ENCODE measurements around the gene SATL1. TPM values are rescaled to one million over a fixed set of nuclear protein-coding genes. Genes with fewer than 3 reads are reported as not detected.
A peak's percentile ranks its signal among the peaks of the same experiment; 100 is the strongest.
"Not testable (repeated sequence)": the region's sequence is repeated elsewhere in the genome, so short reads cannot be mapped to it uniquely, and the experiment has no call there.

The SATL1 gene
- polyA plus RNA-seq (ENCODE audit: insufficient read length): 0.57 TPM
- long read RNA-seq, donor 1: 0 reads
- long read RNA-seq, donor 2, partial matches to known transcripts: 46 of 46 reads
- long read RNA-seq, donor 2, other reads (novel, unspliced or antisense): 0 of 46 reads
- long read RNA-seq, donor 3: 0 reads
- long read RNA-seq, donor 4: 0 reads
- long read RNA-seq, donor 5: 0 reads
- long read RNA-seq, donor 6: 0 reads
- long read RNA-seq, donor 7: 0 reads
- long read RNA-seq, donor 8: 0 reads

GRCh38 chrX:85243761-85244449 is at the start of gene SATL1, which contains the start of gene ZNF711:
SATL1 (minus strand) TSS chrX:85243779; CDS start chrX:85108968, 134,811 bp downstream.
ZNF711 (plus strand) TSS chrX:85243991; CDS start chrX:85247573, 3,582 bp downstream.
- DNase-seq: peak; percentile 83

GRCh38 chrX:85288992-85289723 is 45.6 kb upstream of the SATL1 start:
- DNase-seq: no peak

GRCh38 chrX:85285286-85285685 is 41.7 kb upstream of the SATL1 start:
- not testable (repeated sequence) for DNase-seq

GRCh38 chrX:85244450-85245211 is 1.1 kb upstream of the SATL1 start:
- peak; percentile 38 for DNase-seq

- DNase-seq: peak; percentile 13
Measured at GRCh38 chrX:85243155-85243554, 424 bp downstream of the SATL1 start.

GRCh38 chrX:85223359-85223758 is 20.2 kb downstream of the SATL1 start:
- DNase-seq: no peak

- DNase-seq: no peak
Measured at GRCh38 chrX:85221361-85221760, 22.2 kb downstream of the SATL1 start.

GRCh38 chrX:85215946-85216345 is 27.6 kb downstream of the SATL1 start:
- DNase-seq: peak; percentile 27

GRCh38 chrX:85213792-85214530 is 29.6 kb downstream of the SATL1 start:
- no peak for DNase-seq

- DNase-seq: no peak
Measured at GRCh38 chrX:85203461-85203970, 40.1 kb downstream of the SATL1 start.

- DNase-seq: no peak
Measured at GRCh38 chrX:85196319-85196718, 47.3 kb downstream of the SATL1 start.

GRCh38 chrX:85159644-85160043 is 83.9 kb downstream of the SATL1 start:
- DNase-seq: no peak

GRCh38 chrX:85140964-85141363 is 102.6 kb downstream of the SATL1 start:
- no peak for DNase-seq

GRCh38 chrX:85139422-85139821 is 104.2 kb downstream of the SATL1 start:
- DNase-seq: no peak

GRCh38 chrX:85136409-85136808 is 107.2 kb downstream of the SATL1 start:
- DNase-seq: no peak

- DNase-seq: no peak
Measured at GRCh38 chrX:85115252-85115651, 128.3 kb downstream of the SATL1 start.

- DNase-seq: no peak
Measured at GRCh38 chrX:85114776-85115175, 128.8 kb downstream of the SATL1 start.

- no peak for DNase-seq
Measured at GRCh38 chrX:85114171-85114570, 129.4 kb downstream of the SATL1 start.

GRCh38 chrX:85113746-85114145 is 129.8 kb downstream of the SATL1 start:
- DNase-seq: no peak

- DNase-seq: no peak
Measured at GRCh38 chrX:85112293-85112692, 131.3 kb downstream of the SATL1 start.

- peak; percentile 5 for DNase-seq
Measured at GRCh38 chrX:85111347-85111746, 132.2 kb downstream of the SATL1 start.

Measured in left kidney (tissue), 8 donors.